Amniotic stem cell (primary cell): Measurements from ENCODE around the gene TBC1D25.

Experiments used
- DNase-seq: peaks from one replicate; lab custom pipeline; 2025; lab: John Stamatoyannopoulos, UW

The TBC1D25 gene

GRCh38 chrX:48601741-48602394 lies 62.4 kb downstream of the TBC1D25 start:
- no peak for DNase-seq

DNA sequence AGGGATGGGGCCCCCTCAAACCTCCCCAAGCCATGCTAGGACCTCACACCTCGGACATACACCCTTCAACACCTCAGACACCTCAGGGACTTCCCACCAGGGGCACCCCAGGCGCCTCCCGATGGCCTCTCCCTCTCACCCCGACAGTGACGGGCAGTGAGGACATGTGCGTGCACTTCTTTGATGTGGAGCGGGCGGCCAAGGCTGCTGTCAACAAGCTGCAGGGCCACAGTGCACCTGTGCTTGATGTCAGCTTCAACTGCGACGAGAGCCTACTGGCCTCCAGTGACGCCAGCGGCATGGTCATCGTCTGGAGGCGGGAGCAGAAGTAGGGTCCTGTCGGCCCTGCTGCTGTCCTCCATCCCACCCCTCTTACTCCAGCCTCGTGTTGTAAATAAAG lies 65.2 kb downstream of the TBC1D25 start:
- DNase-seq, result no peak

- no peak for DNase-seq
Observed at GRCh38 chrX:48606091-48606490, 66.6 kb downstream of the TBC1D25 start.

DNA sequence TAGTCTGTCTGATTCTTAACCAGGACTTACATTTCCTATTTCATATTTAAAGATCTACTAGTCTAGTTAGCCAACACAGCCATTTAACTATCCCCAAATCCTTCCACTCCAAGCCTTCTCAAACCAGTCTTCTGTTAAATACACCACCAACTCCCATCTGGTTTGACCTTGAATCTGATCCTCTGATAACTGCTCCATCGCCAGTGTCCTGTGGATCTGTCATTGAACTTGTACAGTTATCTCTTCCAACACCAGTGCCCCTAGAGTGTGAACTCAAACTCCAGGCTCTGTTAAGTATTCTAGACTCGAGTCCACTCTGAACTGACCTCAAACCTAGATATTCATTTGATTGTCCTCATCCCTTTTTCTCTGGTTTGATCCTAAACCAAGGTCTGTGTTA lies 72.2 kb downstream of the TBC1D25 start:
- DNase-seq, result no peak
